HG03196 (cell line): Measurements from ENCODE around the gene SPTBN1.

ENCODE experiments used
- ATAC-seq: cut with Tn5 transposase; IDR thresholded peaks from one replicate; pipeline ENCODE4 v1.9.1; 2021; ENCODE audit not compliant: unreplicated experiment

The SPTBN1 gene

DNA sequence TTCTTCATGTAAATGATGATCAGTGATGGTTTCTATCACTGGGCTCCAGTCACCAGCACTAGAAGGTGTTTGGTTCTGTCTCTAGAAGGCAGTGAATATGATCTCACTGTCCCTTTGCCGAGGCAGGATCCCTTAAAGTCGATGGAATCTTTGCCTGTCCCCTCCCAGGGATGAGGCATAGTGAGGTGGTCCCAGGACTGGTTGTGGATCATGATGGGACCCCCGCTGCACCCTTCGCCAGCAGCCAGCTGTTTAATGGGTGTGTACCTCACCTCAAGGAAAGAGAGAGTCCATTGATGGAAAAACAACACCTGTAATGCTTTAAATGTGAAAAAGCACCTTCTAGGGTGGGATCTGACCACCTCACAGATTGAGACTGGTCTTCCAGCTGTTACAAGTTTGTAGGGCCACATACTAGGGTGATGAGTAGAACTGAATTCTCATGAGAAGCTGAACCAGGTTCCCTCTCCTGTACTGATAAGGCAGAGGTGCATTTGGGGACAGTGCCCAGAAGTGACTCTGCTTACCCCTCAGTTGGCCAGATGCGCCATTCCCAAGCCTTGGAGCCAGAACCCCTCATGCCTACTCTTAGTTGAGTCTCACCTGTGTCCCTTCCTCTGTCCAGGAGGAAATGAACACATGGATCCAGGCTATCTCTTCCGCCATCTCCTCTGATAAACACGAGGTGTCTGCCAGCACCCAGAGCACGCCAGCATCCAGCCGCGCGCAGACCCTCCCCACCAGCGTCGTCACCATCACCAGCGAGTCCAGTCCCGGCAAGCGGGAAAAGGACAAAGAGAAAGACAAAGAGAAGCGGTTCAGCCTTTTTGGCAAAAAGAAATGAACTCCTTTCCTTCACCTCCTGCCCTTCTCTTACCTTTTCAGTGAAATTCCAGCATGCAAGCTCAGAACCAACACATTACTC lies 211.9 kb downstream of the SPTBN1 start:
- ATAC-seq: no peak

- ATAC-seq: no peak
These were observed 212.6 kb downstream of the SPTBN1 start for GRCh38 chr2:54668711-54669110.

GRCh38 chr2:54669677-54670484 lies 213.8 kb downstream of the SPTBN1 start:
- ATAC-seq: no peak

GRCh38 chr2:54670485-54671009 lies 214.4 kb downstream of the SPTBN1 start:
- no peak for ATAC-seq

GRCh38 chr2:54671010-54671409 lies 214.9 kb downstream of the SPTBN1 start:
- ATAC-seq: no peak

GRCh38 chr2:54671875-54672589 lies 215.9 kb downstream of the SPTBN1 start:
- ATAC-seq: no peak

- ATAC-seq: peak; percentile 35
These were observed 216.7 kb downstream of the SPTBN1 start for GRCh38 chr2:54672590-54673456.

DNA sequence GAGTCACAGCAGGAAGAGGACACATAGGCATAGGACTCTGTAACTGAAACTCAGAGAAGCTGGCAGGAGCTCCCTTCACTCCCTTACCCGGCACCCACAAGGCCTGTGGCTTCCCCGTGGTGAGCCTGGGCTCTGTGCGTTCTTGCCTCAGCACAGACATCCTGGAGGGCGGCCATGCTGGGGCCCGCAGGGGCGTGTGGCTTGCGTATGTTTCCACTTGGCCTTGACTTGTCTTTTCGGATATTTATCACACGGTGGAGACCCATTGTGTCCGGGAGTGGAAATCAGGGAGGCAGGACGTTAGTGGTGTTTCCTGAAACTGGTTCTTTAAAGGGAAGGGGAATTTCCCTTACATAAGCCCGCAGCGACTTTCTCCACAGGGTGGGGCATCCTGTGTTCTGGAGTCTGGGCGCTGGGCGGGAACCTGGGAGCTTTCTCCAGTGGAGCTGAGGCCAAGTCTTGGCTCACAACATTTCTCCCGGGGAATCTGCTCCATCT lies 217.4 kb downstream of the SPTBN1 start:
- ATAC-seq: peak; percentile 51

DNA sequence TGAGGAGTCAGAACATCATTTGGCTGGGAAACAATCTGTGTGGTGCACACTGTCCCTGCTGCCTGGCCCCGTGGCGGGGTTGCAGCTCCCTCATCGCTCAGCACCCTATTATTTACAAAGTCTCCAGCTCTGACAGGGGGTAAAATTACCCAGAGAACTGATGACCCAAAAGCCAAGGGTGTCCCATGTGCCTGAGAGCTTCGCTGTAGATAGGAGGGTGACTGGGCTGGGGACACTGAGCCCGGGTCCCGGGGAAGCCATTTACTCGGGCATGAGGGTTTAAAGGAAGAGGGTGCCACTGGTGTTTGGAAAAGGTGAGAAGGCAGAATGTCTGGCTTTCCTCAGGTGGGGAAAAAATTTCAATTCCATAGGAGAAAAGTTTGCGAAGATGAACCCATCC lies 219.2 kb downstream of the SPTBN1 start:
- no peak for ATAC-seq

GRCh38 chr2:54675738-54676137 lies 219.6 kb downstream of the SPTBN1 start:
- no peak for ATAC-seq

GRCh38 chr2:54676656-54677055 lies 220.5 kb downstream of the SPTBN1 start:
- ATAC-seq: no peak

GRCh38 chr2:54677476-54678265 lies 221.5 kb downstream of the SPTBN1 start:
- ATAC-seq: no peak

DNA sequence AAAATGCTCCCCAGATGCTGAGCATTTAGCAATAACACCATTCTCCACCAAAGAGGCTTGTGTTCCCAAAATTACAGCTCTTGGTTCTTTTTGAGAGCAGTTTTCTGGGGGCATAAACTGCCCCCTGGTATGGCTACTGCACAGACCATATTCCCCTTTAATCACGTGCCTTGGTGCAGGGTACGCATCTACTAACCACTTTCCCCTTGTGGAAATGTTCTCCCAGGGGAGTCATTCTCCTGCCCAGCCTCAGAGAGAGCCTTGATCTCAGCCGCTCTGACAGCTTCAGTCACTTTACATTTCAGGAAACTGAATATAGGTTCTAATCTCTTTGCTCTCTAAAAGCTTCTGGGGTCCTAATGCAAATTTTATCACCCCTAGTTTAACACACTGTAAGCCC lies 222.6 kb downstream of the SPTBN1 start:
- ATAC-seq: no peak

DNA sequence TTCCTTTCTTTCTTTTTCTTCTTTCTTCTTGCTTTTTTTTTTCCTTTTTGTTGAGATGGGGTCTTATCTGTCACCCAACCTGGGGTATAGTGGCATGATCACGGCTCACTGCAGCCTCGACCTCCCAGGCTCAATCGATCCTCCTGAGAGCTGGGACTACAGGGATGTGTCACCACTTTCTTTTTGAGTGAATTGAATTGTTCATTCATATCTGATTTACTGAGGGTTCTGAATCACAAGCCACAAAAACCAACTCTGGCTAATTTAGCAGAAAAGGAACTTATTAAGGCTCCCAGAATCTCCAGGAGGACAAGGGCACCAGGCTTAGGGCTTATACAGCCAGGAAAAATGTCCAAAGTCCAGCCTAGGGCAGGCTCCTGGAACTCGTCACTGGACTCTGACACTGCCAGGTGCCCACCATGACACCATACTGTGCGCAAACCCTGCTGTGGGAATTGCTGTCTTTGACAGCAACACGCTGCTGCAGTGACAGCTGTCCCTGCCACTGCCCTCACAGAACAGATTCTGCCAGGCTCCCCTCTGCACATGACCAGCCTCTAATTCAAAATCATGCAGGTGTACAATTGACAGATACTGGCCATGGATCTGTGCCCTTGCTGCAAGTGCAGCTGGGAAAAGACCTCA lies 224.4 kb downstream of the SPTBN1 start:
- ATAC-seq: peak; percentile 62

- ATAC-seq: no peak
These were observed 225.3 kb downstream of the SPTBN1 start for GRCh38 chr2:54681416-54681815.

DNA sequence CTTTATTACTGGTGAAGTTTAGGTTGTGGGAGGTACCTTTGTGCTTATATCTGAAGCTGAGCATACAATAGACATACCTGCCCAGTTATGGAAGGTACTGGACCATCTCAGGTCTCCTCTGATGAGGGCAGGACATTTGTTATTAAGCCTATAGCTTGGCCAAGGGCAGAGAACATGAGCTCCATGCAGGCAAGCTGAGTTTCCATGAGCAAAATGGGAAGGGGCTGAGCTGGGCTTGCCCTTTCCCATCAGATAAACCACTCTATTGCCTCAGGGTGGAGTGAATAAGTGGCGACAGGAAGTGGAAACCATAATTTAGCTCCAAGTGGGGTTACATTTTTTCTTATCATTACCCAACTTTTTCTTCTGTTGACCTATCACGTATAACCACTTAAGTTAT lies 227.5 kb downstream of the SPTBN1 start:
- ATAC-seq: no peak

DNA sequence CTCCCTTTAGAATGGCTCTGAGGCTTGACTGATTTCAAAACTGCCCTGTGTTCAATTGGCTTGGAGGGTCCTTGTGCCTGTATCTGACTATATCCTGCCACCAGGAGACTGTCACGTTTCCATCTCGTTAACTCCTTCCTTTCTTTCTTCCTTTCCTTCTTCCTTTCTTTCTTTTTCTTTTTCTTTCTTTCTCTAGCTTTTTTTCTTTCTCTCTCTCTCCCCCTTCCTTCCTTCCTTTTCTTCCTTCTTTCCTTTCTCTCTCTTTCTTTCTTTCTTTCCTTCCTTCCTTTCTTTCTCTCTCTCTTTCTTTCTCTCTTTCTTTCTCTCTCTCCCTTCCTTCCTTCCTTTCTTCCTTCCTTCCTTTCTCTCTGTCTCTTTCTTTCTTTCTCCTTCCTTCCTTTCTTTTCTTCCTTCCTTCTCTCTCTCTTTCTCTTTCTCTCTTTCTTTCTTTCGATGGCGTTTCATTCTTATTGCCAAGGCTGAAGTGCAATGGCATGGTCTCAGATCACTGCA lies 229.2 kb downstream of the SPTBN1 start:
- no peak for ATAC-seq

GRCh38 chr2:54687595-54688152 lies 231.5 kb downstream of the SPTBN1 start:
- no peak for ATAC-seq
